Measurements from ENCODE around the gene ERMN. TPM values are rescaled to one million over a fixed set of nuclear protein-coding genes. Genes with fewer than 3 reads are reported as not detected.

ERMN gene
- total RNA-seq, 4 donors from 2014 or later, result 0.39 to 1.2 (median 1.1) TPM

DNA sequence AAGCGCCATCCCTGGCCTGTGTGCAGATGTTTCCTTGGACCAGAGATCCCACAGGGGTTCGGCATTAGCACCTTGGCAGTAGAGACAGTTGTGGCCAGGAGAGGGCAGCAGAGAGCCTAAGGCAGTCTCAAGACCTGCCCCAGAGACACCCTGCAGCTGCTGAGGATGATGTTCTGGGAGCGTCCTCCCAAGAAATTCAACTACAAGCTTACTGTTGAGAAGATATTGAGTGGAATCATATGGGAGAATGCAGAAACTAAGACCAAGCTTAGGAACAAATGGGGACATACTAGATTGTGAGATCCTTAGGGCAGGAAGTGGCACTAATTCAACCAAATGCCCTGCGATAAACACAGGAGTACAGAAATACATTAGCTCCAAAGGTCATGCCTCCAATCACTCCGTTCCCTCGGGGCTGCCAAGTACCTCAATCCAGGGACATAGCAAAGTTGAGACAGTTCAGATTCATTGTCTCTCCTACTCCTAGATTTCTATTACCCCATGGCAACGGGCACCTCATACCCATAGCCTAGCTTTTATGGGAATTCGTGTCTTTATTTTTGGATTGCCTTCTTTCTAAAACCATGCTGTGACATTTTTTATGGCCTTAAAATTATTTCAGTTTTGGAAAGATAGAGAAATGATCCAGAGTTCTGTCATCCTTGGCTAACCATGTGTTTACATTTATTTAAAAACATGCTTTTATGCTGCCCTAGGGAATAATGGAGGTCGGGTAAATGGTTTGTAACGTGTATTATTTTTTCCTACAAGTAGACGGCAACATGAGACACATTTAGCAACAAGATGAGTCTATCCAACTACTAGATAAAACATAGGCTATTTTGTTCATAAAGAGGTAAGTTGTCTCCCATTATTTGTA lies 2.2 kb upstream of the ERMN start:
- 42 to 44% methylated on average over 11 of the region's 11 CpGs for WGBS, 2 donors
- peak; percentile 74 to 91 for DNase-seq (ENCODE audit: low spot score in 2 of 2)
- no peak for TF ChIP-seq EP300 (IDR thresholded peaks at IDR 0.05)
- TF ChIP-seq, protein P1, sequence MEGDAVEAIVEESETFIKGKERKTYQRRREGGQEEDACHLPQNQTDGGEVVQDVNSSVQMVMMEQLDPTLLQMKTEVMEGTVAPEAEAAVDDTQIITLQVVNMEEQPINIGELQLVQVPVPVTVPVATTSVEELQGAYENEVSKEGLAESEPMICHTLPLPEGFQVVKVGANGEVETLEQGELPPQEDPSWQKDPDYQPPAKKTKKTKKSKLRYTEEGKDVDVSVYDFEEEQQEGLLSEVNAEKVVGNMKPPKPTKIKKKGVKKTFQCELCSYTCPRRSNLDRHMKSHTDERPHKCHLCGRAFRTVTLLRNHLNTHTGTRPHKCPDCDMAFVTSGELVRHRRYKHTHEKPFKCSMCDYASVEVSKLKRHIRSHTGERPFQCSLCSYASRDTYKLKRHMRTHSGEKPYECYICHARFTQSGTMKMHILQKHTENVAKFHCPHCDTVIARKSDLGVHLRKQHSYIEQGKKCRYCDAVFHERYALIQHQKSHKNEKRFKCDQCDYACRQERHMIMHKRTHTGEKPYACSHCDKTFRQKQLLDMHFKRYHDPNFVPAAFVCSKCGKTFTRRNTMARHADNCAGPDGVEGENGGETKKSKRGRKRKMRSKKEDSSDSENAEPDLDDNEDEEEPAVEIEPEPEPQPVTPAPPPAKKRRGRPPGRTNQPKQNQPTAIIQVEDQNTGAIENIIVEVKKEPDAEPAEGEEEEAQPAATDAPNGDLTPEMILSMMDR (IDR thresholded peaks at IDR 0.05), result peak; percentile 74 to 87 (median 80)
- H3K9me3 ChIP-seq, result no peaks in the 10 kb centered on the region
- H3K27ac ChIP-seq, result no peak overlapping the region
- H3K4me1 ChIP-seq, result peaks cover 0 to 14% (median 0%) of the 10 kb centered on the region in 4 donors
- no peaks in the 10 kb centered on the region for H3K36me3 ChIP-seq
- H3K4me3 ChIP-seq, result no peak overlapping the region
- no peaks in the 10 kb centered on the region for H3K27me3 ChIP-seq

DNA sequence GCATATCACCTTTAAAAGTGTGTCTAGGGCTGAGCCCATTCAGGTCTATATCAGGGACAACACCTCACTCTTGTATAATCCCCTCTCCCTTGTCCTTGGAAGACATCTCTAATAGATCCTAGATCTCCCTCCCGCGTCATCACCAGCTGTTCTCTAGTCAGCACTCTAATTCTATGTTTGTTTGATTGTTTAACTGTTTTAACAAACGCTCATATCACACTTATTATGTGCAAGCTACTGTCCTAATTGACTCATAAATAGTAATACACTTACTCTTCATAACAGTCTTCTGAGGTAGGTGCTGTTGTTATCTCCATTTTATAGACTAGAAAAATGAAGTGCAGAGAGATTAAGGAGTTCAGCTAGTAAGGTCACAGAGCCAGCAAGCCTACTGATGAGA lies 1.6 kb upstream of the ERMN start:
- no peaks in the 10 kb centered on the region for H3K9me3 ChIP-seq
- no peaks in the 10 kb centered on the region for H3K27me3 ChIP-seq
- no peak overlapping the region for H3K4me3 ChIP-seq
- peaks cover 0 to 14% (median 0%) of the 10 kb centered on the region in 4 donors for H3K4me1 ChIP-seq
- WGBS, 2 donors, result 88 to 91% methylated on average over 3 of the region's 3 CpGs
- DNase-seq (ENCODE audit: low spot score in 2 of 2), result no peak
- no peak for TF ChIP-seq EP300 (IDR thresholded peaks at IDR 0.05)
- TF ChIP-seq, protein P1 (IDR thresholded peaks at IDR 0.05), result no peak
- H3K36me3 ChIP-seq, result no peaks in the 10 kb centered on the region
- H3K27ac ChIP-seq, result no peak overlapping the region

DNA sequence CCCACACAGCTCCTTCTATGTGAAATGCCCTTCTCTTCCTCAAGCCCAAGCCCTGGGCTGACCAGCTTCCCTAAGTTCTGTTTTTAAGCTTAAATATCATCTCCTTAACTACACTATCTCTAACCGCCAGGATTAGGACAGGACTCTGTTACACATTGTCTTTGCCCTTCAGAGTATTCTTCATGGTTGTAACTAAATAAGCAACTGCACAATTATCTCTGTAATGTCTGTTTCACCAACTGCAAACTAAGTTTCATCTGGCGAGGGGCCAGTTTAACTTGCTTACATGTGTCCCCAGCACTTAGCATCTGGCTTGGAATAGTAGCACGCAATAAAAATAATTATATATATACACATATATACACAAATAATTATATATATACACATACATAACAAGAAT lies 1.1 kb upstream of the ERMN start:
- Histone ChIP-seq H3K4me3 (no peak overlapping the region), H3K4me1 (peaks cover 0 to 14% (median 0%) of the 10 kb centered on the region in 4 donors), H3K27ac (peak overlapping the region in 1 of 4 donors; percentile 47), H3K36me3 (no peaks in the 10 kb centered on the region), H3K27me3 (no peaks in the 10 kb centered on the region), H3K9me3 (no peaks in the 10 kb centered on the region)
- TF ChIP-seq, protein P1 (IDR thresholded peaks at IDR 0.05), result no peak
- no peak for TF ChIP-seq POLR2A (IDR thresholded peaks at IDR 0.05)
- no peak for TF ChIP-seq EP300 (IDR thresholded peaks at IDR 0.05)
- WGBS, 2 donors, result 91 to 95% methylated on average over 3 of the region's 3 CpGs
- no peak for DNase-seq (ENCODE audit: low spot score in 2 of 2)

DNA sequence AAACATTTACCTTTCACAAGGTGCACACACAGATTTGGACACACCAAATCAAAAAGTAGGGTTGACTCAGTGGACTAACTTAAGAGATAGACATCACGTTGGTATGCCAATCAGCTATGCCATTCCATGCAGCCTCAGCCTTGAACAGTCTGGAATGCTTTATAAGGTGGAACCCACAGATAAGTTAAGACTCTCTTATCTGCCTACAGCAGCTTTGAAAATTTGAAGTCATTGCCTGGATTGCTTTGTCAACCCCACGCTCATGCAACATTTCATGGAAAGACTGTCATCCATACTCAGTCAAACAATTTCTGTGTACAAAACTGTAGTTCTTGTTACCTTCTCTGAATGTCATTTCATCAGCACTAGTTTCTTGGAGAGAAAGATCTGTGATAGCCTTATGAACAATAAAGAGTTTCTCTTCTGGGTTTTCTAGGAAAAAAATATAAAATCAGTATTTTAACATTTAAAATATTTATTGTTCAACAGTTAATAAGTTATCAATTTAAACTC lies 1.2 kb downstream of the ERMN start:
- no peak for TF ChIP-seq POLR2A (IDR thresholded peaks at IDR 0.05)
- no peak for TF ChIP-seq EP300 (IDR thresholded peaks at IDR 0.05)
- TF ChIP-seq, protein P1 (IDR thresholded peaks at IDR 0.05), result no peak
- no peak overlapping the region for H3K4me3 ChIP-seq
- H3K36me3 ChIP-seq, result no peaks in the 10 kb centered on the region
- no peaks in the 10 kb centered on the region for H3K9me3 ChIP-seq
- H3K4me1 ChIP-seq, result peaks cover 0 to 14% (median 0%) of the 10 kb centered on the region in 4 donors
- H3K27ac ChIP-seq, result no peak overlapping the region
- DNase-seq (ENCODE audit: low spot score in 2 of 2), result no peak
- WGBS, 2 donors, result 82 to 91% methylated on average over 2 of the region's 2 CpGs
- H3K27me3 ChIP-seq, result no peaks in the 10 kb centered on the region

DNA sequence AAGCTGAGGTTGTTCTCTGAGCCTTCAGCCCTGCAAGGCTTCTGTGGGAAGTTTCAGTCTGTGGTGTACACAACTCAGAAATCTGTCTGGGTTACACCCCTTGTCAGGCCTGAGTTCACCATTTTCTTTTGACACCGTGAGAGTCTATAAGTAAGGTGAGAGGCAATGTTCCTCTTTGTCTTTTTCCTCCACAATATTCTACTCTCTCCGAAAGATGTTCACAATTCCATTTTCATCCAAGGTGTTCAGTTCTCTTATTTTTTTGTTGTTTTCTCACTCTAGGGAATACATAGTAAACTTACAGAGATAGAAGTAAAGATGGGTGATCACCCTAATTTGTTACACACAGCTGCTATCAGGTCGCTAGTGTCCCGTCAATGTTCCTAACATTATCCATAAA lies 3.2 kb downstream of the ERMN start:
- Histone ChIP-seq H3K9me3 (no peaks in the 10 kb centered on the region), H3K27ac (no peak overlapping the region), H3K4me1 (peaks cover 0 to 5% (median 0%) of the 10 kb centered on the region in 4 donors), H3K4me3 (no peak overlapping the region), H3K36me3 (no peaks in the 10 kb centered on the region), H3K27me3 (no peaks in the 10 kb centered on the region)
- DNase-seq (ENCODE audit: low spot score in 2 of 2), result no peak
- TF ChIP-seq POLR2A (IDR thresholded peaks at IDR 0.05), result no peak
- 91 to 94% methylated on average over 4 of the region's 4 CpGs for WGBS, 2 donors
